Stimulated activated CD8-positive, alpha-beta memory T cell treated with anti-CD3 and anti-CD28 coated beads, Interleukin-7, amount 100 ng/mL, for 4 hours (primary cell): ENCODE results near the gene PDIA4.
"Not testable (repeated sequence)": the region's sequence is repeated elsewhere in the genome, so short reads cannot be mapped to it uniquely, and the experiment has no call there.

ENCODE experiments used
- DNase-seq, 2 donors: peaks; one replicate each; pipeline ENCODE4 v3.0.0-alpha.2; 2020; ENCODE audit warnings: low read depth in 2 of 2

PDIA4 gene

DNA sequence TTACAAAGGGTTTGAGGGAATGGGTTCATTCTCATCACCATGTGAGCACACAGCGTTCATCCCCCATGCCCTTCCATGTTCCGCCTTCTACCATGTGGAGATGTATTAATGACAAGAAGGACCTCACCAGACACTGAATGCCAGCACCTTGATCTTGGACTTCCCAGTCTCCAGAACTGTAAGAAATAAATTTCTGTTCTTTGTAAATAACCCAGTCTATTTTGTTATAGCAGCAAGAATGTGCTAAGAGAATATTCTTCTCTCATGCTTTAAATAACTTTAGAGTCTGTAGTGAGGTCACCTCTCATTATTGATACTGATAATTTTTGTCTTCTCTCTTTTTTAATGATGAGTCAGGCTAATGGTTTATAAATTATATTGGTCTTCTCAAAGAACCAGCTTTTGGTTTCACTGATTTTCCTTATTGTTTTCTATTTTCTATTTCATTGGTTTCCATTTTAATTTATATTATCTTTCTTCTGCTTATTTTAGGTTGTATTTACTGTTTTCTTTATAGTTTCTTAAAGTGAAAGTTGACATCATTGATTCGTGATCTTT, 3.1 kb upstream of the PDIA4 start:
- DNase-seq: no peak

DNA sequence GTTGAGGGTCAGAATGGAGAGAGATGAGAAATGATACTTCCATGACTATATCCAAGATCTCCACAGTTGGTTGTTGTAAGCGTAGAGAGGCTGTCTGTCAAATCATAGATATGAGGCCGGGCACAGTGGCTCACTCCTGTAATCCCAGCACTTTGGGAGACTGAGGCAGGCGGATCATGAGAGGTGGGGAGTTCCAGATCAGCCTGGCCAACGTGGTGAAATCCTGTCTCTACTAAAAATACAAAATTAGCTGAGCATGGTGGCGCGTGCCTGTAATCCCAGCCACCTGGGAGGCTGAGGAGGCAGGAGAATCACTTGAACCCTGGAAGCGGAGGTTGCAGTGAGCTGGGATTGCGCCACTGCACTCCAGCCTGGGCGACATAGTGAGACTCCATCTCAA, 2.1 kb upstream of the PDIA4 start:
- not testable (repeated sequence) for DNase-seq

DNA sequence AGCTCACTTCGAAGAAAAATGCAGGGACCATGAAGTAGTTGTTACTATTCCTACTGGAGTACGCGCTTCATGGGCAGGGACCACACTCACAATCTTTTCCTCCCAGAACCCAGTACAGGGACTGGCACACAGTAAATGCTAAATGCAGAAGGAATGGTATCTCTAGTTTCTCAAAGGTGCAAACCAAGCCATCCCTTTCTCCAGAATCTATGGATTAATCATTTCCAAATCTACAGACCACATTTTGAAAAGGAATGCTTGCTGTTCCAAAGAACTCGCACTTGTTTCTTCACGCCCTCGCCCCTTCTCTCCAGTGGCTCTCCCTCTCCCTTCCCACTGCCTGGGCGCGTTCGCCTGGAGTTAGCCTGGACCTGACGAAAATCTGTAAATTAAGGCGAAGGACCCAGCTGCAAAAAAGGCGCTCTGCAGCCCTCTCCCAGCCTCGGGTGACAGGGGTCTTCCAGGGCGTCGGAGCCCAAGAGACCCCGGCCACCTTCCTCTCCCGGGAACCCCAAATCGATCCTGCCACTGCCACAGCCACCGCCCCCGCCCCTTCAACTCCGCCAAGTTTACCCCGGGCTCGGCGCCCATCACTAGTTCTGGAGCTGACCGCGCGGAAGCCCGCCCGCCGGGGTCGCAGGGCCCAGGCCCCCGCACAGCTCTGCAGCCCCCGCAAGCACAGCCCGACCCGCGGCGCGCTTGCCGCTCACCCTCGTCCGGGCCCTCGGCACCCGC, 527 bp downstream of the PDIA4 start:
- no peak for DNase-seq

DNA sequence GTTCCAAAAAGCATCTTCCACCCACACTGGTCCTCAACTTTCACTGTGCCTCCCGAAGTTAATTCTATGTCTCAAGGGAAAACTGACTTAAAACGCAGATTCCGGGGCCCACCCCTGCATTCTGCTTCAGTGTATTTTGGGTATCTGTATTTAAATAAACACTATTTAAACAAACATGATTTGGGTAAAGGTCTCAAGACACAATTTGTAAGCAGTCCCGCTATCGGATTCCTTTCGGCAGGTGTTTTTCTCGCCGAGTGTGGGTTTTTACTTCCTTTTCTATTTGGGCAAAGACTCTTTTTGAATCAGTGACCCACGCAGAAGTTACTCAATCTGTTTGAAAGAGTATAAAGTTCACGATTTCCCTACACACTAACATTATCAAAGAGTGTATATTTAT, 1.2 kb downstream of the PDIA4 start:
- no peak for DNase-seq

DNA sequence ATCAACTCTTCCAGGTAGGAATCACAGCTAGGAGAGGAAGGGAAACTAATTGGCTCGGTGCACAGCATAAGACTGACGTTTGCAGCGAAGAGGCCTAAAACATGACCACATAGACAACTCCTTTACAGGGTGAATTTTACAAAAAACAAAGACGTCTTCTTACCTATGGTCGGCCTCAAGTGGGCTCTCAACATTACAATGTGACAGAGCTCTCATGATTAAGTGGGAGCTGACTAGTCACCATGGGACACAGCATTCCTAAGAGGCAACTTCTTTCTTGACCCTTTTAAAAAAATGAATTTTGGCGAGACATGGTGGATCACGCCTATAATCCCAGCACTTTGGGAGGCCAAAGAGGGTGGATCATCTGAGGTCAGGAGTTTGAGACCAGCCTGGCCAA, 4.6 kb downstream of the PDIA4 start:
- DNase-seq: no peak

DNA sequence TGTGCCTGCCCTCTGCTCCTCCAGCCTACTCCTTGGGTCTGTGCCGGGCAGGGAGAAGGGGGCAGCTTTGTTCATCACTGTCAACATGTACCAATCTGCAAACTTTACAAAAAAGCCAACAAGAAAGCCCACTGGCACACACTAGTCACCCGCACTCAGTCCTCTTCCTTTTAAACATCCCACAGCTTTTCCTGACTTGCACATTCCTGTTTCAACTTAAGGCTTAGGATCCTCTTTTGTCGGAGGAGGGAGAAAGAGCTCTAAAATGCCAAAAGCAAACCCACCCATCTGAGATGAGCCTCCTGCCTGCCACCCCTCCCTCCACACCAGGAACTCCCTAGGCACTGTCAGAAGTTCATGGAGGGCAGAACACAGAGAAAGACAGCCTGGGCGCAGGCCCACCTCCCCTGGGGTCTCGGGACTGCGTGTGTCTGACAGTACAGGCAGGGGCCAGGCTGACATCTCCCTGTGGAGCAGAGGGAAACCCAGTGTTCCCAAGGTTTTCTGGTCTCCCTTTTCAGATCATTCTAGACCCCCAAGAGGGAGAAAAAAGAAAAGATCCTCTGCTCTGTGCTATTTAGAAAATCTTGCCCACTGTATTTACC, 5.4 kb downstream of the PDIA4 start:
- DNase-seq: no peak

DNA sequence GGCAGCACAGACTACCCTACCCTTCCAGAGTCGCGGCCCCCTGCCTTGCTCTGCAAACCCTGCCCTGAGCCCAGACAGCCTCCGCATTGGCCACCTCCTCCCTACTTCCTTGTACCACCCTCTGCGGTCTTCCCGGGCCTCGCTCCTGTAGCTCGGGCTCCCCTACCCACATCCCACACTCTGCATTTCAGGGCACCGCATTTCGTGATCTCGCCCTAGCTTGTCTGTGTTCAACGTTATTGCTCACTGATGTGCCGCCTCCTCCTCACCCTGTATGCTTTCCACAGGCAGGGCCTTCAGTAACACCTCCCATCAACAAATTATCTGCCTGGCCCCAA, 6.6 kb downstream of the PDIA4 start:
- no peak for DNase-seq

DNA sequence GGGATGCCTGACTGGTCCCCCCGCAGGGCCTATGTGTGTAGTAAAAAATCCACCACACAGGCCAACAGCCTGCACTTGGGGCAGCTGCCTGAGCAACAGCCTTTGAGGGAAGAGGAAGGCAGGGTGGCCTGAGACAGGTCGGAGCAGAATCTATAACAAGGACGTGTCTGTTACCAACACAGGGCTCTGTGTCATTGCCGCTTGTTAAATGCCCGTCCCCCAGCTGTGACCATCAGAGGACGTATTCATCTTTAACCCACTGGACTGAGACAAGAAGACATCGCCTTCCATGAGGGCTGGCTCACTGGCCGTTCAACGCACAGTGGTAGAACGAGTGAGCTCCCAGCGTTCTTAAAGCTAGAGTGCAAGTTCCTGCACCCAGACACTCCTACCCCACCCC, 7.8 kb downstream of the PDIA4 start:
- DNase-seq: no peak

DNA sequence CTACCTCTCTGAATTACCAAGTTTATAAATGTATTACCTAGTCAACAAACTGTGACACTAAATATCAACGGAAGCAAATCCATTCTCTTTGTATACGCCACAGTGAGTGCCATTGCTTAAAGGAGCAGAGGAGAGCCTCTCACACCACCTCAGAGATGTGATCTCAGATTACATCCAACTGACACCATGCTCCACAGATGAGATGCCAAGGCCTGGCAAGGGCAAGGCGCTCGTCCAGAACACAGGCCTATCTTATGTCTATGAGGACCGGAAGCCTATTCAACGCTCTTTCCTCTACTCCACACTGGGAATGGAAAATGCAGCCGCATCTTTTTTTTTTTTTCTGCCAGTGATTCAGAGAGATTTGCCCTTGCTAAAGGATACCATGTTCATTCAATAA, 11.4 kb downstream of the PDIA4 start:
- DNase-seq: no peak

DNA sequence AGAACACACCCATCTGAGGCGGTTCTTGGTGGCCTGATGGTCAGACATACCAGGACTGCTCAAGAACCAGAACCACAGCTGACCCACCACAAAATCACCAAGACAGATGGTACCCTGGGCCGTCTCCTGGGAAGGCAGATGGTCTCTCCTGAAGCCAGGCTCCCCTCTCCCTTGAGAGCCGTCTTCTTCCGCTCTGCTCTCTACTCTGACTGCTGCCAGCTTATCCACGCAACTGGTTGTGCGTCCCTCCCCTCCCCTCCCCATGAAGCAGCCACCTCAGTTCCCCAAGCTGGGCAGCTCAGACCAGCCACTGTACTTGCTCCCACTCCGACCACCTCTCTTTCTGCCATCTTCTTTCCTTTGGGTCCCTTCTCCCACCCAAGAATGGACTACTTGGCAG, 14.0 kb downstream of the PDIA4 start:
- no peak for DNase-seq

DNA sequence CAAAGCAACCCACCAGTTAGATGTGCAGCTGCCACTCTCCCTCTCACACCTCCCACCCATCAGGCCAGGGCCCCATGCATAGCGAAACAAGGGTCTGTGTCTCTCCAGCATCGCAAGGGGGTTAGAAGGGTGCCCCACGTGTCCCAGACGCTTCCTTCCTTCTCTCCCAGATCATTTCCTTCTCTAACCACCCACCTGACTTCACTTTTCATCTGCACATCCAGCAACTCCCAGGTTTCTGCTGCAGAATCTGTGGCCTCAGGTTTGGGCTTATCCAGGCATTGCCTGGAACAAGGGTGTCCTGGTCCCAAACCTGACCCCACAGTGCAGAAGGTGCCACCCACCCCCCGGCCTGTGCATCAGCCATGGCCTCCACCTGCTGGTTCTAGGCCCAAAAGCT, 14.4 kb downstream of the PDIA4 start:
- DNase-seq: no peak

DNA sequence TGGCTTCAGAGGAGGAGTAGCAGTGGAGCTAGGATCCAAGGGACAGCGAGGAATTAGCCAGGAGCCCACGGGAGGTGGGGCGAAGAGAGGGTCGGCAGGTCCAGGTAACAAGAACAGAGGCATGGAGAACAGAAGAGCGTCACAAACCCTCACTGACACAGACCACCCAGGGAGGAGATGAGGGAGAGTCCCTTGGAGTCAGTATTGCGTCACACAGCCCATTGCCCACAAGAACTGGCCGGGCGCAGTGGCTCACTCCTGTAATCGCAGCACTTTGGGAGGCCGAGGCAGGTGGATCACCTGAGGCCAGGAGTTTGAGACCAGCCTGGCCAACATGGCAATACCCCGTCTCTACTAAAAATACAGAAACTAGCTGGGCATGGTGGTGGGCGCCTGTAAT, 15.6 kb downstream of the PDIA4 start:
- DNase-seq: not testable (repeated sequence)

DNA sequence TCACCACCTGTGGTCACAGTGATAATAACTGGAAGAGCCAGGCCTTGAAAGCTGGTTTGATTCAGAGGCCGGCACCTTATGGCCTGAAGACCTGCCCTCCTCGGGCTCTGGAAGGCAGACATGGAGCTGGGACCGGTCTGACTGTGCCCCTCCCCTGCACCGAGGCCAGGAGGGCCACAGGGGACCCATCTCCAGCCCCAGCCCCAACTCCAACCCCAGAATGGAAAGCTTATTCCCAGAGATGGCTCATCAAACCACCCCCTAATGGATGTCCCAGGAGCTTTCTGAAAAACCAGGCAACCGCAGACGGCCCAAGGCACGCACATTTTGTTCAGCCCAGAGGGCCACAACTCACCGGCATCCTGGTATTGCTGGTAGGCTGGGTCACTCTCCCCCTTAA, 16.8 kb downstream of the PDIA4 start:
- no peak for DNase-seq

DNA sequence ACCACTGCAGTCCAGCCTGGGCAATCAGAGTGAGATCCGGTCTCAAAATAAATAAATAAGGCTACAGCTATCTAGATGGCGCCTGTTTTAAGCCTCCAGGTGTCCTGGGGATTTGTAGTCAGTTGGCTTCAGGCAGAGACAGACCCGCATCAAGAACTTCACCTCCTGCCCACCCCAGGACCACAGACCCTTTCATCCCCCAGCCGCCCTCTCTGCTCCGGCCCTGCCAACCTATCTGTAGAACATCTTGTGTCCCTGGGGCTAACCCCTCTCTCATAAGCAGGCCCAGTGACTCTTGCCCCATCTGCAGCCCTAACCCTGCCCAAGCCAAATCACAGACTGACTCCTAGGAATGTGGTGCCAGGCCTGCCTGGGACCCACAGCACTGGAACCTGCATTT, 17.9 kb downstream of the PDIA4 start:
- DNase-seq: no peak

DNA sequence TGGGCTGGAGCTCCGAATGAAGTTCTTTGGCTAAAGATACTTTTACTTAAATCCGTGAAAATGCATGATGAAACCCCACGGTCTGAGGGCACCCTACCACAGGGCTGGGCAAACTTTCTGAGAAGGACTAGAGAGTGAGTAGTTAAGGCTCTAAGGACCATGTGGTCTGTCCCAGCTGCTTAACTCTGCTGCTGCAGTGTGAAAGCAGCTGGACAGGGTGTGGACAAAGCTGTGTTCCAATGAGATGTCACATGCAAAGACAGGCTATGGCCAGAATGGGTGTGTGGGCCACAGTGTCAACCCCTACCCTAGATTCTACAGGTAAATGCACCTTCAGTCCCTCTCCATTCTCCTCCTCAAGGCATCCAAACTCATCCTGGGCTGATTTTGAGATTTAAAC, 18.8 kb downstream of the PDIA4 start:
- no peak for DNase-seq

DNA sequence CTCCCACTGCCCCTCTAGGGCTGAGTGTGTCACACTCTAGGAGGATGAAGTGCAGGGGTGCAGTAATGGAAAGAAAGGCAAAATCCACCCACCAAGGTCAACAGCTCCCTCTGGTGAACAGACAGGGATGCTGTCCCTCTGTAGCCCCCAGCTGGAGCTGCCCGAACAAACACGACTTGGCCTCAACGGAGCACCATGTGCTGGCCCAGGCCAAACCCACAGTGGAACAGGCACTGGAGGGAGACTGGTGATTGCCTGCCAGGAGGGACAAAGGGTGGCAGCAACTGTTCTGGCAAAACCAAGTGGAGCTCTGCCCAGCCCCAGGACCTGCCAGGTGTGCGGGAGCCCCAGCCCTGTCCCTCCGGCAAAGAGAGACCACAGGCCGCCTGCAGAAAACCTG, 20.7 kb downstream of the PDIA4 start:
- DNase-seq: no peak

DNA sequence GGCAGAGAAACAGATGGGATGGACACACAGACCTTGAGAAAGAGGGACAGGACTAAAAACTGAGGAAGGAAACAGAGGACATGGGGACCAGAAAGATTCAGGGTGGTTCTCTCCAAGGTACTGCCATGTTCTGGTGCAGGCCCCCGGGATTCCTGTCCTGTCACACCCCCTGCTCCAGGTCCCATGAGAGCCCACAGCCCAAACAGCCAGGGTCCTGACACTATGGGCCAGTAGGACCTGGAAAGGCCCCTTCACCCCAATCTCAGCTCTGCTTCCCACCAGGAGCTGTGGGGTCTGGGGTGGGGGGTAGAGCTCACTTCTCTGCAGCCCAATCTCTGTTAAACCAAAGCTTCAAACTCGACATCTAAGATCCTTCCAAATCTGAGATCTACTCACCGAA, 21.2 kb downstream of the PDIA4 start:
- no peak for DNase-seq

DNA sequence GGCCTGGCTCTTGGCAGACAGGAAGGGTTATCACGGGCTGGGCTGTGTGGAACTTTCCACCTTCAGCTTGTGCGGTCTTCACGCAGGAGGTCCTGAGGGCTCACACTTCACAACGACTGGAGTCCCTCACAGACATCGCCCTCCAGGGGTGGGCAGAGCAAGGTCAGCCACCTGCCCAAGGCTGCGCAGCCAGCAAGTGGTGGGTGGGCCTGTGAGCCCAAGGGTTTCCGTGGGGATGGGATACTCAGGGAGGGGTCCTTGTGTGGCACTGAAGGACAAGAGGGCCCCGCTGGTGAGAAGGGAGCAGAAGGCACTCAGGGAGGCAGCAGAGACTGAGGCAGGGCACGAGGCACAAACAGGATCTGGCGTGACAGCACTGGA, 22.0 kb downstream of the PDIA4 start:
- DNase-seq: no peak

DNA sequence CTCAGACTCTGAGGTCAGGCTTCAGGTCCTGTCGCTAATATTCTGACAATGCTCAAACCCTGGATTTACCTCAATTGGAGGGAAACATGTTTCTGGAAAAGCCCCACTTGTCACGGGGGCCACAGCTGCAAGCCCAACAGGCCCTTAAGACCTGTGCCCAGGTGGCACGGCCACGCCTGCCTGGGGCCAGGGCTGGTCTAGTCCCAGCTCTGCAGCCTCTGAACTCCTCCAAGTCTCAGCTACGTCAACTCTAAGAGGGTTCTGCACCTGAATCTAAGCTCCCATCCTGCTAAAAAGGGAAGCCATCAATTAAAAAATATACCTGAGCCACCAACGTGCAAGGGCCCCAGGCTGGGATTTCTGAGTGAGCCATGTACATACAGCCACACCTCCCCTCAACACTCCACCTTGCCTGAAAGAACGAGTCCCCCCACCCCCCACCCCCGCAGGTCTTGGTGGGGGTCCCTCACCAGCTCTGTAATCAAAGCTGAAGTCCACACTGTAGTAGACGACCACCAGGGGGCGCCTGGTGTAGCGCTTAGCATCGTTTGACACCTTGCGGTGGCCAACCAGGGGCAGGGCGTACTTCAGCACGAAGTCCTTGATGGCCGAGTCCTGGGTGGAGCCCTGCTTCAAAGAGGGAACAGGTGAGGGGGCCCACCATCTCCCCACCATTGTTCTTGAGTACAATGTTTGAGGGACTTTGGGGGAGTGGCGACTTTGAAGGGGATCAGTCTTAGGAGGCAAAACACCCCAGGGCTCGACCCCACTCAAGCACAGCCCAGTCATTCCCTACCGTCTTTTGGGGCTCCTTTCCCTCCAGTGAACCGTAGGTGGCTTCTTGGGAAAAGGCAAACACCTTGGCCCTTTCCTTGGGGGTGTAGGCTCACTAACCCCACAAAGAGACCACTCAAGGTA, 22.6 kb downstream of the PDIA4 start:
- DNase-seq: peak; percentile 71 to 72

DNA sequence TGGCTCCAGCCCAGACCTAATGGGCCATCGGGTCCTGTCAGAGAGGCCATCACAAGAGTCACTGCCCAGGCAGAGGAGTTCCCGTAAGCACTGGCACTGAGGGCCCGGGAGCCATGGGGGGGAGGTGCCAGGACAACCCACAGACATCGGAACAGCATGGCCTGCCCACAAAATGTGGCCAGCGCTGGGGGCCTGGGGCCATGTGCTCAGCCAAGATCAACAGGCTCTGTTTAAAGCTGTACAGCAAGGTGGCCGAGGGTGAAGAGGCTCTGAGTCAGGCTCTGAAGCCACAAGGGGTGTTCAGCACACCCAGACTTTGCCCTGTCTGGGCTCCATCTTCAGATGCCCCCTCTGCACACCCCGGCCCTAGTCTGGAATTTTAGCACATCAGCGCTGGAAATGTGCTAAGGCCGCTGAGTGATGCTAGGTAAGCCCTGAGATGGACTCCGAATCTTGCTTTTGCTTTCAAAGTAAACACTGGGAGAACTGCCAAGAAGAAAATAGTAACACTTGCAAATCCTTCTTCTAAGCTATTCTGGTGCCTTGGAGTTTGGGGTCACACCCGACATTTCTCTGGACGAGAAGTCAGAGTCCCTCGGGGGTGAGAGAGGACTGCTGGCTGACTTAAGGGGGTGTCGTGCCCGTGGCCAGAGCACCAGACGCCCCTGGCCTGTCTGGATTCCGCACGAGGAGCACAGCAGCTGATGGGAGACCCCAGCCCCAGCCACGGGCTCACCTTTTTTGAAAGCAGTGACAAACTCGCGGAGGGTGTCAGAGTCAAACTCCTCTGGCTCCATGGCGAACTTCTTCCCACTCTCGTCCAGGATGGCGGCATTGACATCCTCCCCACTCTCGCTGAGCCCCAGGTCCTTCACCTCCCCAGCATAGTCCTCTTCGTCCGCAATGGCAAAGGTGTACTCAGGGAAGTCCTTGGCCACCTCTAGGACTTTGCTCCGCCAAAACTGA, 23.6 kb downstream of the PDIA4 start:
- DNase-seq: no peak

DNA sequence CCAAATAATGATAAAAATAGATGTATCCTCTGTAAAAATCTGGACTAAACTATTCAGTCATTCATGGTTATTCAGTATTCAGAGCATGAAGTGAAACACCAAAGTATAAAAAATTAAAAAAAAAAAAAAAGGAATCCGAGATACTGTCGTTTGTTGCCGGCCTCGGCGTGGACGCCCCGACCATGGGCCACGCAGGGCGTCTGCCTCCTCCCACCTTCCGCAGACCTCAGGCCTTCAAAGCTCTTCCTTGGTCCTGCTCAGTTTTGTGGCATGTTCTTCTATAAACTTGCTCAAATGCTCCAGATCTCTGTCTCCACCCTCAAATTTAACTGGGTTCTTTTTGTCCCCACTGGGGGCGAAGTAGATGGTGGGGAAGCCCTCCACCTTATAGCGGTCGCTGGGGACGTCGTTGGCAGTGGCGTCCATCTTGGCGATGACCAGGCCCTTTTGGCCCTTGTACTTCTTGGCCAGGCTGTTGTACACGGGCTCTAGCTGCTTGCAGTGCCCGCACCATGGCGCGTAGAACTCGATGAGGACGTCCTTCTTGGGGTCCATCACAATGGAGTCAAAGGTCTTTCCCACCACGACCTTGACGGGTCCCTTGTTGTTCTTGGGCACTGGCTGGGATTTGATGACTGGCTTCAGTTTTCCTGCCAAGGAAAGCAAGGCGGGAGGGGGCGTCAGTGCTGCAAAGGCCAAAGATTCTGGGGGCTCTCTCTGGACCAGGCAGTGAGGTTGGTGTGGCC, 24.6 kb downstream of the PDIA4 start:
- no peak for DNase-seq
